Astrocyte (in vitro differentiated cells and primary cell): ENCODE measurements around the gene ATF3. TPM values are rescaled to one million over a fixed set of nuclear protein-coding genes. Genes with fewer than 3 reads are reported as not detected.

ENCODE experiments used
- DNase-seq: peaks from one replicate; pipeline ENCODE4 v3.0.0-alpha.2; 2010; ENCODE audit warnings: low read depth
- FAIRE-seq: peaks from 2 replicates; lab custom pipeline; 2011; peaks lifted over from hg19 to GRCh38; lab: Jason Lieb, UNC
- H2AFZ ChIP-seq: 2 replicates; pipeline ENCODE4 v1.6.0; 2012; ENCODE audit warnings: low read depth, low read length, inconsistent platforms
- H3K27ac ChIP-seq: 2 replicates; pipeline ENCODE4 v1.5.1; 2011; ENCODE audit warnings: low read depth, low read length, inconsistent platforms
- H3K27me3 ChIP-seq: 2 replicates; pipeline ENCODE4 v1.6.0; 2011; ENCODE audit warnings: low read length, inconsistent platforms; ENCODE audit not compliant: insufficient read depth
- H3K36me3 ChIP-seq: 2 replicates; pipeline ENCODE4 v1.5.1; 2011; ENCODE audit warnings: low read length, inconsistent platforms; ENCODE audit not compliant: insufficient read depth
- H3K4me1 ChIP-seq: 2 replicates; pipeline ENCODE4 v1.5.1; 2011; ENCODE audit warnings: low read length, inconsistent platforms; ENCODE audit not compliant: insufficient read depth
- H3K4me2 ChIP-seq: 2 replicates; pipeline ENCODE4 v1.6.0; 2012; ENCODE audit warnings: low read length, inconsistent platforms
- H3K4me3 ChIP-seq: 2 replicates; pipeline ENCODE4 v1.5.1; 2011; ENCODE audit warnings: low read depth, mild to moderate bottlenecking, low read length, inconsistent platforms; ENCODE audit not compliant: insufficient read depth
- H3K79me2 ChIP-seq: 2 replicates; pipeline ENCODE4 v1.6.0; 2012; ENCODE audit warnings: mild to moderate bottlenecking, low read length, inconsistent platforms; ENCODE audit not compliant: insufficient read depth
- H3K9ac ChIP-seq: 2 replicates; pipeline ENCODE4 v1.6.0; 2012; ENCODE audit warnings: mild to moderate bottlenecking, low read length, inconsistent platforms
- H3K9me3 ChIP-seq: 2 replicates; pipeline ENCODE4 v1.5.1; 2012; ENCODE audit warnings: low read depth, mild to moderate bottlenecking, low read length, inconsistent platforms; ENCODE audit not compliant: insufficient read depth
- H4K20me1 ChIP-seq: 2 replicates; pipeline ENCODE4 v1.6.0; 2012; ENCODE audit warnings: low read length, inconsistent platforms; ENCODE audit not compliant: insufficient read depth
- H3K27ac Mint-ChIP-seq: one replicate; pipeline ENCODE4 v1.8.0; 2021; ENCODE audit warnings: mild to moderate bottlenecking, mixed read lengths; ENCODE audit not compliant: unreplicated experiment
- H3K27me3 Mint-ChIP-seq: one replicate; pipeline ENCODE4 v1.8.0; 2021; ENCODE audit warnings: low read depth, mixed read lengths; ENCODE audit not compliant: unreplicated experiment
- H3K36me3 Mint-ChIP-seq: one replicate; pipeline ENCODE4 v1.8.0; 2021; ENCODE audit warnings: low read depth, mixed read lengths; ENCODE audit not compliant: unreplicated experiment
- H3K4me1 Mint-ChIP-seq: one replicate; pipeline ENCODE4 v1.8.0; 2021; ENCODE audit warnings: low read depth, mixed read lengths; ENCODE audit not compliant: unreplicated experiment
- H3K4me3 Mint-ChIP-seq: one replicate; pipeline ENCODE4 v1.8.0; 2021; ENCODE audit warnings: mild to moderate bottlenecking, moderate library complexity, mixed read lengths; ENCODE audit not compliant: unreplicated experiment
- H3K9me3 Mint-ChIP-seq: one replicate; pipeline ENCODE4 v1.8.0; 2021; ENCODE audit warnings: mild to moderate bottlenecking, mixed read lengths; ENCODE audit not compliant: unreplicated experiment
- EZH2 ChIP-seq: IDR thresholded peaks from 2 replicates; pipeline ENCODE4 v1.6.1; 2012; ENCODE audit warnings: mild to moderate bottlenecking, low read length, inconsistent platforms; ENCODE audit not compliant: insufficient read depth
- total RNA-seq: library from RNA; stranded (reverse); gene quantifications from 2 replicates; pipeline ENCODE4 v1.2.1, GENCODE V29; 2021
- TF ChIP-seq, protein P1 (sequence below): IDR thresholded peaks from 2 replicates; pipeline ENCODE4 v1.5.1; 2011; ENCODE audit warnings: low read depth, mild to moderate bottlenecking, inconsistent platforms, low read length, moderate library complexity; ENCODE audit not compliant: insufficient read depth

ATF3 gene
- total RNA-seq, 1 donor from 2014 or later, result 87.6 TPM

DNA sequence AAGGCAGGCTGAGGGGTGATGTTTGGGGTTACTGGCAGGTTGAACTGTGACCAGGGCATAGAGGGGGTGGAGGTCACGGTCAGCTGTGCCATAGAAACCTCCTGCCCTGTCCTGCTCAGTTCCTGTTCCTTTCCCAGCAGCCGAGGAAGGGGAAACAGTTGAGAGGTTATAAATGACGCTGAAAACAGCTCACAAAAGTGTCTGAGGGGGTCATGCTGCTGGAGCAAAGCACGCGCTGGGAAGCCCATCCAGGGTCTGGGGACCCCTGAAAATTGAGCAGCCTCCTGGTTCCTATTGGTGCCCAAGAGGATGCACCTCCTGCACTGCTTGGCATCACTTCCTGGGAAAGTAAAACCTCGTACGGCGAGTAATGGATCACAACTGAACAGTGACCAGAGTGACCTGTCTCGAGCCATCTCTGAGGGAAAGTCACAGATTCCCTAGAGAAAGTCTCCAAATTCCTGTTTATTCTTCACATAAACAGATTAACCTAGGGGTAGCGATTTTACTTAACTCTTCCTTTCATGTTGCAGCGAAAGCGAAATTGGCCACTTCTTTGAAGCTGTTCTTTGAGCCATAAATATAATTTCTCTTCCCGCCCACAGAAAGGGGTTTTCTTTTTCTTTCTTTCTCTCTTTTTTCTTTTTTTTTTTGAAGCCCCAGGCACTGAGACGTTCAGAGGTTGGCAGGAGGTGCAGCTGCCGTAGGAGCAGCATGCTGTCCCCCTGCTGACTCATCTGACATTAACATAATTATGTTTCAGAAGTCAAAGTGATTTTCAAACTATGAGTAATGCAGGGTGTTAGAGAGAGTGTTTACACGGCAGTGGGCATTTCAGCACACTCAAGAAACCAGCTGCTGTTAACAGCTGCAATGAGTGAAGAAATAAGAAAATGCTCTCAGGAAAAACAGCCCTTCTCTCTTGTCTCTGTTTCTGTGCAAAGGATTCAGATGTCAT, 41.8 kb upstream of the ATF3 start:
- H3K4me3 Mint-ChIP-seq, result no peak overlapping the region
- Histone ChIP-seq H3K9ac (peak overlapping the region; percentile 86), H3K27me3 (no peaks in the 10 kb centered on the region)

DNA sequence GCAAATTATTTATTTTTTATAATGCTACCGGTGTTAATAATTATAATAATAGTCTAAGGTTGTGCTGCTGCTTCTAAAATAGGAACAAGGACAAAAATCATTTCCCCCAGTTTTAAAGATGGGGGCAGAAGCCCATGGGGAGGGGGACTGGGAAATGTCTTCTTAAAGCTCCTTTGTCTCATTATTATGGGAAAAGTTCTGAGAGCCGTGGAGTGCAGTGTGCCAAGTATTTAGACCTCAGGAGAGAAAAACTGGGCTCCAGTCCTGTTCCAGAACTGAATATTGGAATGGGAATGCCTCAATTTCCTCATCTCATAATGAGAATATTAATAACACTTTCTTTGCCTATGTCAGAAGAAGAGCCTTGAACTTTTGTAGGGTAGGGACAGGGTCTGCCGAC, 40.9 kb upstream of the ATF3 start:
- Histone ChIP-seq H3K4me2 (no peak overlapping the region), H3K4me1 (peaks cover 6% of the 10 kb centered on the region), H3K4me3 (no peak overlapping the region), H3K36me3 (no peaks in the 10 kb centered on the region), H3K79me2 (no peaks in the 10 kb centered on the region), H3K27me3 (no peaks in the 10 kb centered on the region), H3K27ac (no peak overlapping the region), H2AFZ (no peak overlapping the region), H4K20me1 (no peaks in the 10 kb centered on the region), H3K9ac (peak overlapping the region; percentile 86), H3K9me3 (no peaks in the 10 kb centered on the region)
- TF ChIP-seq, protein P1, sequence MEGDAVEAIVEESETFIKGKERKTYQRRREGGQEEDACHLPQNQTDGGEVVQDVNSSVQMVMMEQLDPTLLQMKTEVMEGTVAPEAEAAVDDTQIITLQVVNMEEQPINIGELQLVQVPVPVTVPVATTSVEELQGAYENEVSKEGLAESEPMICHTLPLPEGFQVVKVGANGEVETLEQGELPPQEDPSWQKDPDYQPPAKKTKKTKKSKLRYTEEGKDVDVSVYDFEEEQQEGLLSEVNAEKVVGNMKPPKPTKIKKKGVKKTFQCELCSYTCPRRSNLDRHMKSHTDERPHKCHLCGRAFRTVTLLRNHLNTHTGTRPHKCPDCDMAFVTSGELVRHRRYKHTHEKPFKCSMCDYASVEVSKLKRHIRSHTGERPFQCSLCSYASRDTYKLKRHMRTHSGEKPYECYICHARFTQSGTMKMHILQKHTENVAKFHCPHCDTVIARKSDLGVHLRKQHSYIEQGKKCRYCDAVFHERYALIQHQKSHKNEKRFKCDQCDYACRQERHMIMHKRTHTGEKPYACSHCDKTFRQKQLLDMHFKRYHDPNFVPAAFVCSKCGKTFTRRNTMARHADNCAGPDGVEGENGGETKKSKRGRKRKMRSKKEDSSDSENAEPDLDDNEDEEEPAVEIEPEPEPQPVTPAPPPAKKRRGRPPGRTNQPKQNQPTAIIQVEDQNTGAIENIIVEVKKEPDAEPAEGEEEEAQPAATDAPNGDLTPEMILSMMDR, result no peak
- no peak for TF ChIP-seq EZH2
- no peak for FAIRE-seq
- H3K9me3 Mint-ChIP-seq, result no peaks in the 10 kb centered on the region
- no peaks in the 10 kb centered on the region for H3K36me3 Mint-ChIP-seq
- DNase-seq, result no peak
- peaks cover 12% of the 10 kb centered on the region for H3K4me1 Mint-ChIP-seq
- H3K27me3 Mint-ChIP-seq, result no peaks in the 10 kb centered on the region
- no peak overlapping the region for H3K27ac Mint-ChIP-seq
- no peak overlapping the region for H3K4me3 Mint-ChIP-seq

More for the DNA sequence above, 41.8 kb upstream of the ATF3 start:
- Mint-ChIP-seq H3K9me3 (no peaks in the 10 kb centered on the region), H3K4me1 (peaks cover 12% of the 10 kb centered on the region), H3K36me3 (no peaks in the 10 kb centered on the region), H3K27me3 (no peaks in the 10 kb centered on the region), H3K27ac (peak overlapping the region; percentile 92)
- H3K9me3 ChIP-seq, result no peaks in the 10 kb centered on the region
- peak; percentile 81 for DNase-seq
- peaks cover 9% of the 10 kb centered on the region for H3K4me1 ChIP-seq
- no peak for FAIRE-seq
- peak overlapping the region; percentile 93 for H3K4me2 ChIP-seq
- no peak for TF ChIP-seq EZH2
- TF ChIP-seq, protein P1, result no peak
- H4K20me1 ChIP-seq, result no peaks in the 10 kb centered on the region
- H3K36me3 ChIP-seq, result no peaks in the 10 kb centered on the region
- H3K79me2 ChIP-seq, result no peaks in the 10 kb centered on the region
- H3K27ac ChIP-seq, result peak overlapping the region; percentile 55
- H3K4me3 ChIP-seq, result peak overlapping the region; percentile 69
- H2AFZ ChIP-seq, result peak overlapping the region; percentile 67
